DND-41 (cell line): ENCODE data around the gene SLX4IP.

Experiments used
- ATAC-seq: fragments of 200-7000 bp; cut with Tn5 transposase; 3 replicates; pipeline ENCODE4 v1.9.1; 2021; ENCODE audit warnings: low read depth; ENCODE audit not compliant: insufficient read depth
- DNase-seq: peaks from one replicate; pipeline ENCODE4 v3.0.0-alpha.2; 2020
- H2AFZ ChIP-seq: 2 replicates; pipeline ENCODE4 v1.6.0; 2012; ENCODE audit warnings: low read depth, low read length
- H3K27ac ChIP-seq: 2 replicates; pipeline ENCODE4 v1.5.1; 2012; ENCODE audit warnings: low read length, inconsistent platforms
- H3K27me3 ChIP-seq: fragments of 200-600 bp; sonication (generic); 2 replicates; pipeline ENCODE4 v1.6.0; 2012; ENCODE audit warnings: low read length, mild to moderate bottlenecking, inconsistent platforms; ENCODE audit not compliant: insufficient read depth, poor library complexity
- H3K36me3 ChIP-seq: 2 replicates; pipeline ENCODE4 v1.5.1; 2012; ENCODE audit warnings: low read length, inconsistent platforms; ENCODE audit not compliant: insufficient read depth
- H3K4me1 ChIP-seq: 2 replicates; pipeline ENCODE4 v1.5.1; 2012; ENCODE audit warnings: mild to moderate bottlenecking, low read length; ENCODE audit not compliant: insufficient read depth
- H3K4me2 ChIP-seq: 2 replicates; pipeline ENCODE4 v1.6.0; 2012; ENCODE audit warnings: mild to moderate bottlenecking, moderate library complexity, low read length, inconsistent platforms; ENCODE audit not compliant: insufficient read depth
- H3K4me3 ChIP-seq, 2 experiments: fragments of 200-600 bp in 1 of 2; shearing (Covaris generic) in 1 of 2; 2 replicates each; pipeline ENCODE4 v1.5.1; 2012 to 2016; ENCODE audit warnings: inconsistent platforms in 2 of 2, low read length in 2 of 2, mild to moderate bottlenecking in 2 of 2, low read depth in 1 of 2, moderate library complexity in 1 of 2
- H3K79me2 ChIP-seq: 2 replicates; pipeline ENCODE4 v1.6.0; 2012; ENCODE audit warnings: low read length, inconsistent platforms; ENCODE audit not compliant: insufficient read depth
- H3K9ac ChIP-seq: 2 replicates; pipeline ENCODE4 v1.6.0; 2012; ENCODE audit warnings: low read depth, mild to moderate bottlenecking, inconsistent platforms, low read length, moderate library complexity
- H3K9me3 ChIP-seq: 2 replicates; pipeline ENCODE4 v1.5.1; 2012; ENCODE audit warnings: low read length, moderate library complexity, mild to moderate bottlenecking, inconsistent platforms; ENCODE audit not compliant: insufficient read depth, severe bottlenecking
- H4K20me1 ChIP-seq: 2 replicates; pipeline ENCODE4 v1.6.0; 2012; ENCODE audit warnings: low read length; ENCODE audit not compliant: insufficient read depth
- EZH2 ChIP-seq: IDR thresholded peaks from 3 replicates; pipeline ENCODE4 v1.6.1; 2012; ENCODE audit warnings: borderline replicate concordance, low read depth, mild to moderate bottlenecking, moderate library complexity, low read length, inconsistent platforms; ENCODE audit not compliant: severe bottlenecking
- TF ChIP-seq, protein P1 (sequence below): IDR thresholded peaks from 2 replicates; pipeline ENCODE4 v1.5.1; 2012; ENCODE audit warnings: borderline replicate concordance, low read length, moderate library complexity, mild to moderate bottlenecking; ENCODE audit not compliant: poor library complexity, severe bottlenecking; ENCODE audit errors: extremely low read depth

SLX4IP gene

DNA sequence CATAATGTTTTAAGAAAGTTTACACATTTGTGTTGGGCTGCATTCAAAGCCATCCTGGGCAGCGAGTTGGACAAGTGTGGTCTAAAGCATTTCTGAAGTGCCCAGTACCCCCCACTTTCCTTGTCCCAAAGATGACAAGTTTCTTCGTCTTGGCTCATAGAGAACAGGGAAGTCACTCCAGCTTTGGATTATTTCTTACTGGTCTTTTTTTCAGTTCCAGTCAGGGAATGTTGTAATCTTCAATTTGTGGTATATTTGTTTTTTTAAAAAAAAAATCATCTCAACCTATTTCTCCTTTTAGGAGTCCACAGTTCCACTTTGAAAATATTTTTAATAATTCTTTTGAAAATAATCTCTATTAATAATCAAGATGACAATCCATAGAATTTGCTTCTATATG lies 34.0 kb downstream of the SLX4IP start:
- Histone ChIP-seq H3K9ac (no peak overlapping the region), H3K79me2 (peaks cover 62% of the 10 kb centered on the region), H3K27me3 (no peaks in the 10 kb centered on the region), H3K27ac (no peak overlapping the region), H3K9me3 (no peaks in the 10 kb centered on the region), H3K36me3 (peaks cover 9% of the 10 kb centered on the region; the same call in 1 of the 2 replicates), H3K4me1 (no peaks in the 10 kb centered on the region), H3K4me3 (no peak overlapping the region), H3K4me2 (no peak overlapping the region), H2AFZ (no peak overlapping the region), H4K20me1 (no peaks in the 10 kb centered on the region)
- no peak for DNase-seq
- TF ChIP-seq EZH2 = no peak
- TF ChIP-seq, protein P1, sequence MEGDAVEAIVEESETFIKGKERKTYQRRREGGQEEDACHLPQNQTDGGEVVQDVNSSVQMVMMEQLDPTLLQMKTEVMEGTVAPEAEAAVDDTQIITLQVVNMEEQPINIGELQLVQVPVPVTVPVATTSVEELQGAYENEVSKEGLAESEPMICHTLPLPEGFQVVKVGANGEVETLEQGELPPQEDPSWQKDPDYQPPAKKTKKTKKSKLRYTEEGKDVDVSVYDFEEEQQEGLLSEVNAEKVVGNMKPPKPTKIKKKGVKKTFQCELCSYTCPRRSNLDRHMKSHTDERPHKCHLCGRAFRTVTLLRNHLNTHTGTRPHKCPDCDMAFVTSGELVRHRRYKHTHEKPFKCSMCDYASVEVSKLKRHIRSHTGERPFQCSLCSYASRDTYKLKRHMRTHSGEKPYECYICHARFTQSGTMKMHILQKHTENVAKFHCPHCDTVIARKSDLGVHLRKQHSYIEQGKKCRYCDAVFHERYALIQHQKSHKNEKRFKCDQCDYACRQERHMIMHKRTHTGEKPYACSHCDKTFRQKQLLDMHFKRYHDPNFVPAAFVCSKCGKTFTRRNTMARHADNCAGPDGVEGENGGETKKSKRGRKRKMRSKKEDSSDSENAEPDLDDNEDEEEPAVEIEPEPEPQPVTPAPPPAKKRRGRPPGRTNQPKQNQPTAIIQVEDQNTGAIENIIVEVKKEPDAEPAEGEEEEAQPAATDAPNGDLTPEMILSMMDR = no peak
- no peak for ATAC-seq

DNA sequence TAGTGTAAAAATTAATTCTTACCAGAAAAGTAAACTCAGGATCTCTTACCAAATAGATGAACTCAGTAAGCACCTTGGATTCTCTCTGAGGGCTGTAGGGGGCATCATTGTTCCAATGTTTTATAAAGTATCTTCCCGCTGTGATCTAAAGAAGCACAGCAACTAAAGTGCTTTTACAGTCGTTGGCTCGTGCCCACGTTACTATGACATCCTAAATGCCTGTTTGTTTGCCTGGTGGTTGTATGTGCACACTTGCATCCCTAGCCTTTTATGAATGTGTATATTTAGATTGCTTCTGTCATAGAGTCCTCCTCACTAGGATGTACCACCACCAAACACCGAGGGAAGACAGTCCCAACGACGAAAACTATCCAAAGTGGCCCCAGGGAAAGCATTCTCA lies 34.5 kb downstream of the SLX4IP start:
- H3K4me3 ChIP-seq = no peak overlapping the region
- peak; percentile 80 for ATAC-seq
- peak; percentile 29 for DNase-seq
- no peak overlapping the region for H3K4me2 ChIP-seq
- H3K79me2 ChIP-seq = peaks cover 64% of the 10 kb centered on the region
- H3K4me1 ChIP-seq = no peaks in the 10 kb centered on the region
- H3K9me3 ChIP-seq = no peaks in the 10 kb centered on the region
- no peaks in the 10 kb centered on the region for H4K20me1 ChIP-seq
- H3K9ac ChIP-seq = no peak overlapping the region
- TF ChIP-seq, protein P1 = peak; percentile 56
- no peak for TF ChIP-seq EZH2
- peaks cover 9% of the 10 kb centered on the region; the same call in 1 of the 2 replicates for H3K36me3 ChIP-seq
- H2AFZ ChIP-seq = no peak overlapping the region
- no peak overlapping the region for H3K27ac ChIP-seq
- no peaks in the 10 kb centered on the region for H3K27me3 ChIP-seq

DNA sequence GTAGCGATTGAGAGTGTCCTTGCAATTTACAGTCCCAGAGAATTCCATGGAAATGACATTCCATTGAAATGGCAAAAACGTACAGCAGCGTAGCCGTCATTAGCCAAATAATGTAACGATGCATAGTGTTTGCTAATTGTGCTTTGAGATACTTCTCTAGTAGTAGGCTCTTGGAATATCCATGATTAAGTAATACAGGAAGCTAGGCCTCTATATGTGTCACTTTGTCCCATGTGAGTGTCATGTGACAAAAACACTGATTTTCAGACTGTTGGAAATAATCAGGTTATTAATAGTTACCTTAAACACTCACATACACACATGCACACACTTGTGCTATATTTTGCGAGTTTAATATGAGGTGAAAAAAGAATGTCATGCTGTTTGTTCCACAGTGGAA lies 35.2 kb downstream of the SLX4IP start:
- TF ChIP-seq EZH2 = no peak
- TF ChIP-seq, protein P1 = no peak
- H3K4me3 ChIP-seq = no peak overlapping the region
- no peak overlapping the region for H3K4me2 ChIP-seq
- H3K9ac ChIP-seq = no peak overlapping the region
- no peaks in the 10 kb centered on the region for H3K27me3 ChIP-seq
- DNase-seq = no peak
- H3K36me3 ChIP-seq = peaks cover 9% of the 10 kb centered on the region; the same call in 1 of the 2 replicates
- H3K9me3 ChIP-seq = no peaks in the 10 kb centered on the region
- no peak overlapping the region for H2AFZ ChIP-seq
- H3K27ac ChIP-seq = no peak overlapping the region
- ATAC-seq = no peak
- H4K20me1 ChIP-seq = peaks cover 5% of the 10 kb centered on the region; the same call in 1 of the 2 replicates
- no peaks in the 10 kb centered on the region for H3K4me1 ChIP-seq
- H3K79me2 ChIP-seq = peaks cover 64% of the 10 kb centered on the region

DNA sequence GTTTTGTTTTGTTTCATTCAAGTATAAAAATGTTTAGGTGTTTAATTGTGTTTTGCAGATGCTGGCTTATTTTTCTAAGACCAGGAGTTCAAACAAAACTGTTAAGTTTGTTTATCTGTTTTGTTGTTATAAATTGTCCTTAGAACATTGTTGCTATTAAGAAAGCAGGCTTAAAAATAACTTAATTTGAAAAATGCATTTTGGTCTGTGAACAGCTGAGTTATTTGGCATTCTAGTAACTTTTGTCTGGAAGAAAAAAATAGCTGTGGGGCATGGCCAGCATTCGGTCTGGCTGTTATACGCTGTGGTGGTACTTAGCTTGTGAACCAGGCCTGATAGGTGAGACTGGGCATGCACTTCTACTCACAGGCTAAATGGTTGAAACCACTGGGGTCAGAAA lies 37.8 kb downstream of the SLX4IP start:
- Histone ChIP-seq H3K27ac (no peak overlapping the region), H3K4me2 (no peak overlapping the region), H4K20me1 (peaks cover 5% of the 10 kb centered on the region; the same call in 1 of the 2 replicates), H2AFZ (no peak overlapping the region), H3K9me3 (no peaks in the 10 kb centered on the region), H3K9ac (no peak overlapping the region), H3K36me3 (peaks cover 9% of the 10 kb centered on the region; the same call in 1 of the 2 replicates), H3K4me3 (no peak overlapping the region), H3K27me3 (no peaks in the 10 kb centered on the region), H3K4me1 (no peaks in the 10 kb centered on the region), H3K79me2 (peaks cover 65% of the 10 kb centered on the region)
- ATAC-seq (no peak), DNase-seq (no peak)
- no peak for TF ChIP-seq EZH2
- TF ChIP-seq, protein P1 = no peak
